Measurements from ENCODE around the gene CYB5RL.

Gene CYB5RL

GRCh38 chr1:54159733-54160316 lies 40.0 kb downstream of the CYB5RL start:
- TF ChIP-seq CTCF (IDR thresholded peaks at IDR 0.05; ENCODE audit: low read depth, low read length), result no peak

GRCh38 chr1:54158071-54158470 lies 41.8 kb downstream of the CYB5RL start:
- no peak overlapping the region for H3K4me3 ChIP-seq (ENCODE audit: low read depth, low read length)
- TF ChIP-seq CTCF (IDR thresholded peaks at IDR 0.05; ENCODE audit: low read depth, low read length), result no peak

More at GRCh38 chr1:54159733-54160316, 40.0 kb downstream of the CYB5RL start:
- H3K4me3 ChIP-seq (ENCODE audit: low read depth, low read length), result no peak overlapping the region

GRCh38 chr1:54157401-54157800 lies 42.4 kb downstream of the CYB5RL start:
- no peak for TF ChIP-seq CTCF (IDR thresholded peaks at IDR 0.05; ENCODE audit: low read depth, low read length)
- H3K4me3 ChIP-seq (ENCODE audit: low read depth, low read length), result no peak overlapping the region

GRCh38 chr1:54156986-54157385 lies 42.8 kb downstream of the CYB5RL start:
- TF ChIP-seq CTCF (IDR thresholded peaks at IDR 0.05; ENCODE audit: low read depth, low read length), result no peak
- no peak overlapping the region for H3K4me3 ChIP-seq (ENCODE audit: low read depth, low read length)

GRCh38 chr1:54156201-54156600 lies 43.6 kb downstream of the CYB5RL start:
- TF ChIP-seq CTCF (IDR thresholded peaks at IDR 0.05; ENCODE audit: low read depth, low read length), result no peak
- H3K4me3 ChIP-seq (ENCODE audit: low read depth, low read length), result no peak overlapping the region

- TF ChIP-seq CTCF (IDR thresholded peaks at IDR 0.05; ENCODE audit: low read depth, low read length), result no peak
- no peak overlapping the region for H3K4me3 ChIP-seq (ENCODE audit: low read depth, low read length)
Observed at GRCh38 chr1:54153535-54154439, 46.0 kb downstream of the CYB5RL start.

- no peak within 1 kb of the TSS for H3K4me3 ChIP-seq (ENCODE audit: low read depth, low read length)
- no peak for TF ChIP-seq CTCF (IDR thresholded peaks at IDR 0.05; ENCODE audit: low read depth, low read length)
Observed at GRCh38 chr1:54152696-54153095, 47.1 kb downstream of the CYB5RL start, which contains the start of gene CDCP2. CDCP2 (minus strand) TSS chr1:54153000; CDS start chr1:54152922, 78 bp downstream.
